ENCODE measurements around the gene LYST.

GRCh38 chr1:235739631-235740030 is 127.1 kb downstream of the LYST start:
- no peak for TF ChIP-seq CTCF (IDR thresholded peaks at IDR 0.05)
- TF ChIP-seq CHD2 (IDR thresholded peaks at IDR 0.05; ENCODE audit: low read length, partially characterized antibody): no peak
- TF ChIP-seq, protein P1, sequence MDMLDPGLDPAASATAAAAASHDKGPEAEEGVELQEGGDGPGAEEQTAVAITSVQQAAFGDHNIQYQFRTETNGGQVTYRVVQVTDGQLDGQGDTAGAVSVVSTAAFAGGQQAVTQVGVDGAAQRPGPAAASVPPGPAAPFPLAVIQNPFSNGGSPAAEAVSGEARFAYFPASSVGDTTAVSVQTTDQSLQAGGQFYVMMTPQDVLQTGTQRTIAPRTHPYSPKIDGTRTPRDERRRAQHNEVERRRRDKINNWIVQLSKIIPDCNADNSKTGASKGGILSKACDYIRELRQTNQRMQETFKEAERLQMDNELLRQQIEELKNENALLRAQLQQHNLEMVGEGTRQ (IDR thresholded peaks at IDR 0.05; ENCODE audit: borderline replicate concordance, low read depth, low read length): no peak
- TF ChIP-seq RFX5 (IDR thresholded peaks at IDR 0.05; ENCODE audit: low read length): no peak
- no peak for TF ChIP-seq EP300 (IDR thresholded peaks at IDR 0.05; ENCODE audit: borderline replicate concordance in 1 of 2, low read depth in 1 of 2, low read length in 1 of 2)
